CD4-positive, alpha-beta T cell treated with Interleukin-4 for 4 hours (primary cell): ENCODE data around the gene ETF1.

ENCODE experiments used
- DNase-seq: peaks from one replicate; pipeline ENCODE4 v3.0.0-alpha.2; 2020

Gene ETF1

GRCh38 chr5:138560971-138561370 is 17.9 kb upstream of the ETF1 start:
- no peak for DNase-seq

- no peak for DNase-seq
Observed at GRCh38 chr5:138559937-138560336, 16.9 kb upstream of the ETF1 start.

- no peak for DNase-seq
Observed at GRCh38 chr5:138557677-138558076, 14.6 kb upstream of the ETF1 start.

GRCh38 chr5:138554143-138554542 is 11.1 kb upstream of the ETF1 start:
- no peak for DNase-seq

- DNase-seq, result no peak
Observed at GRCh38 chr5:138553437-138554095, 10.5 kb upstream of the ETF1 start.

GRCh38 chr5:138552657-138553056 is 9.6 kb upstream of the ETF1 start:
- DNase-seq, result no peak

- DNase-seq, result no peak
Observed at GRCh38 chr5:138549414-138549813, 6.4 kb upstream of the ETF1 start.

- DNase-seq, result no peak
Observed at GRCh38 chr5:138545919-138546562, 3.0 kb upstream of the ETF1 start.

- no peak for DNase-seq
Observed at GRCh38 chr5:138544181-138545134, 1.4 kb upstream of the ETF1 start.

- DNase-seq, result no peak
Observed at GRCh38 chr5:138543730-138544104, 681 bp upstream of the ETF1 start.

GRCh38 chr5:138542180-138542955 is 668 bp downstream of the ETF1 start:
- DNase-seq, result no peak

GRCh38 chr5:138541511-138542179 is 1.4 kb downstream of the ETF1 start:
- DNase-seq, result no peak

GRCh38 chr5:138539791-138540190 is 3.2 kb downstream of the ETF1 start:
- no peak for DNase-seq

- no peak for DNase-seq
Observed at GRCh38 chr5:138538943-138539627, 4.0 kb downstream of the ETF1 start.

- no peak for DNase-seq
Observed at GRCh38 chr5:138536665-138537315, 6.2 kb downstream of the ETF1 start.

- DNase-seq, result no peak
Observed at GRCh38 chr5:138536215-138536614, 6.8 kb downstream of the ETF1 start.

GRCh38 chr5:138533973-138534941 is 8.8 kb downstream of the ETF1 start:
- DNase-seq, result no peak

GRCh38 chr5:138529812-138530211 is 13.2 kb downstream of the ETF1 start:
- no peak for DNase-seq

GRCh38 chr5:138528744-138529469 is 14.1 kb downstream of the ETF1 start:
- no peak for DNase-seq
